Stimulated activated CD4-positive, alpha-beta T cell treated with anti-CD3 and anti-CD28 coated beads, TNF-alpha, amount 100 ng/mL, for 4 hours (primary cell): ENCODE data around the gene ARL16.
"Not testable (repeated sequence)": the region's sequence is repeated elsewhere in the genome, so short reads cannot be mapped to it uniquely, and the experiment has no call there.

Experiments
- DNase-seq, 3 experiments: peaks; one replicate each; pipeline ENCODE4 v3.0.0-alpha.2; 2020; ENCODE audit warnings: low read depth in 3 of 3

Gene ARL16

GRCh38 chr17:81695211-81695610, 11.6 kb upstream of the ARL16 start:
- no peak for DNase-seq

- DNase-seq: no peak
Measured at GRCh38 chr17:81694810-81695209, 11.2 kb upstream of the ARL16 start.

GRCh38 chr17:81693509-81694210, 10.1 kb upstream of the ARL16 start:
- DNase-seq: no peak

- DNase-seq: no peak
Measured at GRCh38 chr17:81691608-81692007, 8.0 kb upstream of the ARL16 start.

GRCh38 chr17:81691196-81691595, 7.6 kb upstream of the ARL16 start:
- DNase-seq: no peak

GRCh38 chr17:81690549-81690948, 7.0 kb upstream of the ARL16 start:
- no peak for DNase-seq

DNA sequence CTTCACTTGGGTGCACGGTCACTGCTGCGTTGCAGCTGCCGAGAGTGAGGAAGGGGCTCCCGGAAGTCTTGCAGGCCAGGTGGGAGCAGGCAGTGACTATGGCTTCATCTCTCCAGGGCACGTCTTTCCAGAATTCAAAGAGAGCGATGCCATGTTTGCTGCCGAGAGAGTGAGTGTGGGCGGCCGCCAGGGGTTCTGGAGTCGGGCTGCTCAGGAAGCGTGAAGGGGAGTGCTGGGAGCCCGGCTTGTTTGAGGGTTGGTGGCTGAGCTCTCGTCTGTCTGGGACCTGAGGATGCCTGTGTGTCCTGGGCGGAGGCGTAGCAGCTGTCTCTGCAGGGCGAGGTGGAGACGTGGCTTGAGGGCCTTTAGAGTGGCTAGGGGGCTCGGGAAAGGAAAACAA, 6.5 kb upstream of the ARL16 start:
- DNase-seq: no peak

DNA sequence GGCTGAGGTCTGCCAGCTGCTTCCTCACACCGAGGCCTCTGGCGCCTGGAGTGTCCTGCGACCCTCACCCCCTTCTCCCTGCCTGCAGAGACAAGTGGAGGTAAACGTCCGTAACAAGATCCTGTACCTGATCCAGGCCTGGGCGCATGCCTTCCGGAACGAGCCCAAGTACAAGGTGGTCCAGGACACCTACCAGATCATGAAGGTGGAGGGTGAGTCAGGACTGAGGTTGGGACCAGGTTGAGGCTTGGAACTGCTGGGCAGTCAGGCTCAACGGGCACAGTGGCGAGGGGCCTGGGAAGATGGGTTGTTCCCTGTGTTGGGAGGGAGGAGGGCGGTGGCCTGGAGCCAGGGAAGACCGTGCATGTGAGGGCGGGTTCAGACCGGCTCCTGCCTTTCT, 5.0 kb upstream of the ARL16 start:
- DNase-seq: no peak

- no peak for DNase-seq
Measured at GRCh38 chr17:81687770-81688541, 4.4 kb upstream of the ARL16 start.

DNA sequence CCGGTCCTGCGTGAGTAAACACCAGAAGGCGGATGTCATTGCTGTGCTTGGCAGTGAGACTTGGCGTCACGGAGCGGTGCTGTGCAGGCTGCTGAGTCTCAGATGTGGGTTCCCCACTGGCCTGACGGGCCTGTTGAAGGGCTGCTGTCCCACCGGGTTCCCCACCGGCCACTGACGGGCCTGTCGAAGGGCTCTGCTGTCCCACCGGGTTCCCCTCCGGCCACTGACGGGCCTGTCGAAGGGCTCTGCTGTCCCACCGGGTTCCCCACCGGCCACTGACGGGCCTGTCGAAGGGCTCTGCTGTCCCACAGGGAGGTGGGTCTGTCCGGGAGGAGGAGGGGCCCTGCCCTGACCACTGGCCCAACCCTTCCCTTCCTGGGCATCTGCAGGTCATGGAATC, 3.0 kb upstream of the ARL16 start:
- no peak for DNase-seq

- DNase-seq: no peak
Measured at GRCh38 chr17:81685108-81685507, 1.5 kb upstream of the ARL16 start.

DNA sequence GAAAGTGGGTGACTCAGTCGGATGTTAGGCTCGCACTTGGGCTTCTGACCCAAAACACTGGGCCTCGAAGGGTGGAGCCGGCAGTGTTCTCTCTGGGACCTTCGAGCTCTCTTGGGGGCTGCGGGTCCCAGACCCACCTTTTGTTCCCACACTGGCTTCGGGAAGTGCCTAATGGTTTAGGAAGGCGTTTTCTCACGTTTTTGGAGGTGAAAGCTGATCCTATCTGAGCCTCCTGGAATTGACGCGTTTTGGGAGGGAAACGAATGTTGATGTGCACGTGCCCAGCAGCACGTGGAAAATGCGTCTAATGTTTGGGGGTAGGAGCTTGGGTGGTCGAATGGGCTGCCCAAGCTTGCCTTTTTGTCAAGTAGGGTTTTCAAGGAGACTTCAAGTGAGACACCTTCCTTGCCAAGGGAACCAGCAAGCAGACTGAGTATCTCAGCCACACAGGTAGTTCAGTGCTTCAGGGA, 880 bp upstream of the ARL16 start:
- DNase-seq: no peak

DNA sequence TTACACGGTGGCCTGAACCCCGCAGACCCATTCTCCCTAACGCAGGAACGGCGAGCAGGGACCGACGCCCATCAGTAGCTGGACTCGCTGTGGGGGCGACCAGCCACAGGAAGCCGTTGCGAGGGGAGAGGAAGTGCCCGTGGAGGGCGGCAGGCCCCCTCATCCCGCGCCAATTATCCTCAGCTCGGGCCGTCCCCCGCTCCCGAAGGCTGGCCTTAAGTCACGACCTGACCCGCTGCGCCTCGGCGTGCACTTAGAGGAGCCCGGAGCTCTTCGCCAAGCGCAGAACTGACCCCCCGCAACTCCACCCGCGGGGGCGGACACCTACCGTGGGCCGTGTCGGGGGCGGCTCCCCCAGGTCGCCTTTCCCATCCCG, 401 bp downstream of the ARL16 start:
- DNase-seq: no peak

GRCh38 chr17:81682565-81683207, 911 bp downstream of the ARL16 start:
- no peak for DNase-seq

DNA sequence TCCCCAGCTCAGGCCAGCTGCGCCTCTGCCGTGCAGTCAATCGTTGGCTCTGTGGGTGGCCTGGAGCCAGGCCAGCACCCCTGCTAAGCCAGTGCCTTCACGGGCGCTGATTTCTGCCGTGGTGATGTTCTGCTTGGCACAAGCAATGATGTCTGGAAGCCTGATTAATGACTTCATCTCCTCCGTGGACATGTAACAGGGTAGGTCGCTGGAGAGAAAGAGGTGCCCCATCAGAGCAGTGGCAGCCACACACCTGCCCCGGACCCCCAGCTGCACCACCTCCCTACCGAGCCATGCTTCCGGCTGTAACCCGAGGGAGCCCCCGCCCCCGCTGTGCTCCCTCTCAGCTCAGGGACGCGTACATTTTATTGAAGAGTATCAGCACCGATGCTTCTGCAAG, 1.9 kb downstream of the ARL16 start:
- DNase-seq: no peak

GRCh38 chr17:81680150-81680549, 3.4 kb downstream of the ARL16 start:
- DNase-seq: no peak

- no peak for DNase-seq
Measured at GRCh38 chr17:81676906-81677305, 6.7 kb downstream of the ARL16 start.

DNA sequence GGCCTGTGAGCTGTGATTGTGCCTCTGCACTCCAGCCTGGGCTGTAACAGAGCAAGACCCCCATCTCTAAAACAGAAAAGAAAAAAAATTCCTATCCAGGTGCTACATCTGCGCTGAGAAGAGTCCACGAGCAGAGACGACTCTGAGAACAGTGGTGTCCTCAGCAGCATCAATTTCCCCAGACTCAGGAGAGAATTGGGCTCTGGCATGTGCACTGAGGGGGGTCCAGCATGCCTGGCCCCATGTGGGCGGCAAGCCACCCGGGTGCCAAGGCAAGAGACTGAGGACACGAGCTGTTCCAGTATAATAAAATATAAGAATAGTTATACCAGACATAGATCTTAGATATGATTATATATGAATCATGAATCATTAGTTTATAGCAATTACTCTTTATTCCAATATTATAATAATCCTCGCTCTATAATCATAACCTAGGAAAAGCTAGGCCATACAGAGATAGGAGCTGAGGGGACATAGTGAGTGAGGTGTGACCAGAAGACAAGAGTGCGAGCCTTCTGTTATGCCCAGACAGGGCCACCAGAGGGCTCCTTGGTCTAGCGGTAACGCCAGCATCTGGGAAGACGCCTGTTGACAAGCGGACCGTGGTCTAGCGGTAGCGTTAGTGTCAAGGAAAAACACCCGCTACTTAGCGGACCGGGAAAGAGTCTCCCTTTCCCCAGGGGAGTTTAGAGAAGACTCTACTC, 7.9 kb downstream of the ARL16 start:
- DNase-seq: not testable (repeated sequence)

DNA sequence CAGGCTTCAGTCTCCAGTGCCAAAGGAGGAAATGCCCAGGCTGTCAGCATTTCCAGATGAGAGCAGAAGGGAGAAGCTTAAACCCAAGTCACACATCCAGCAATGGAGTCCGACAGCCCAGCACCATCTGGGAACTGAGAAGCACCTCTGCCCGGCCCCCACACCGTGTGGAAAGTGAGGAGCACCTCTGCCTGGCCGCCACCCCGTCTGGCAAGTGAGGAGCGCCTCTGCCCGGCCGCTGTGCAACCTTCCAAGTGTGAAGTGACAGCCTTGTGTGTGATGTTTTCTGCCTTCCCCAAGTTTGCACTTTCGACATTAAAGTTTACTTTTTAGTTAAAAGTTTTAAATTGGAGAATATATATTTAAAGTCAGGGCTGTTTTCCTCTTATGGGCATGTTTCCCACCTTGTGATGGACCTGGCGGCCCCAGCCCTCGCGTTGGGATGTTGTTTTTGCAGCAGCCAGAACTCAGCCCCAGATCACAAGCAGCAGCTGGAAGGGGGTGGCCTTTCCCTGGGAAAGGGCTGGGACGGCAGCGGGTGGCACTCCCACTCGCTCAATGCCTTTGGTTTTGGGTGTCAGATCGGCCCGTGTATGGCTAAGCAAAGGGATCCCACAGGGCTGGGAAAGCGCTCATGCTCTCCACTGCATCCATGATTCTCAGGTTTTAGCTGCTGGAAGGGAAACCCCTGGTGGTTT, 9.9 kb downstream of the ARL16 start:
- no peak for DNase-seq

- no peak for DNase-seq
Measured at GRCh38 chr17:81672954-81673353, 10.6 kb downstream of the ARL16 start.

- no peak for DNase-seq
Measured at GRCh38 chr17:81672504-81672903, 11.1 kb downstream of the ARL16 start.

DNA sequence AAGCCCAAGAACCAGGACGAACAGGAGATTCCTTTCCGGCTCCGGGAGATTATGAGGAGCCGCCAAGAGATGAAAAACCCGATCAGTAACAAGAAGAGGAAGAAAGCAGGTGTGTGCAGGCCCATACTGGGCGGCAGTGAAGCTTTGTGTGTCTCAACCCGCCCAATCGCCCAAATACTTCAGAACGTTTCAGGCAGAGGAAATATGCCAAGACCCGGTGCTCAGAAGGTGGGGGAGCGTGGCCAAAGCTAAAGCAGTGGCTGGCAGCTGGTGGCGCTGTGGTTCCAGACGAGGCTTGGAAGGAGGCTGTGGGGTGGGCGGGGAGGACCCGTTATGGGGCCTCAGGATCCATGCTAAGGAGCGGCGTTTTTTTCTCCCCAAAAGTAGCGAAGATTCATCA, 15.8 kb downstream of the ARL16 start:
- DNase-seq: no peak
